ENCODE measurements around the gene SLC33A1. TPM values are rescaled to one million over a fixed set of nuclear protein-coding genes. Genes with fewer than 3 reads are reported as not detected.

The SLC33A1 gene
- total and polyA plus RNA-seq, 2 of the 13 experiments (the other 11 are each of a cell fraction or from before 2014, with no cell fraction given), result 20.0 to 32.1 TPM

- TF ChIP-seq SNAPC2 (CRISPR knock-in tag; IDR thresholded peaks at IDR 0.05) (no peak), HMGXB4 (CRISPR knock-in tag; IDR thresholded peaks at IDR 0.05; ENCODE audit: borderline replicate concordance in 1 of 2, low read depth in 1 of 2) (peak; percentile 93), TFE3 (CRISPR knock-in tag; IDR thresholded peaks at IDR 0.05) (peak; percentile 97), NFATC3 (CRISPR knock-in tag; IDR thresholded peaks at IDR 0.05) (no peak), ZNF674 (CRISPR knock-in tag; IDR thresholded peaks at IDR 0.05; ENCODE audit: low read depth) (peak; percentile 69; the same call in 1 of the 2 replicates), ATF7-NPFF (CRISPR knock-in tag; IDR thresholded peaks at IDR 0.05; ENCODE audit: low read depth) (no peak; the same call in 1 of the 2 replicates), ZNF562 (CRISPR knock-in tag; IDR thresholded peaks at IDR 0.05; ENCODE audit: borderline replicate concordance) (no peak), ZNF83 (CRISPR knock-in tag; IDR thresholded peaks at IDR 0.05; ENCODE audit: borderline replicate concordance) (no peak), ZNF75D (CRISPR knock-in tag; IDR thresholded peaks at IDR 0.05; ENCODE audit: borderline replicate concordance) (no peak), U2AF2 (IDR thresholded peaks at IDR 0.05; ENCODE audit: low read depth, low read length) (no peak), JUND (CRISPR knock-in tag; IDR thresholded peaks at IDR 0.05) (peak; percentile 56; the same call in 1 of the 2 replicates), ZNF782 (CRISPR knock-in tag; IDR thresholded peaks at IDR 0.05; ENCODE audit: borderline replicate concordance) (peak; percentile 87; the same call in 1 of the 2 replicates), ATRX (CRISPR knock-in tag; IDR thresholded peaks at IDR 0.05; ENCODE audit: borderline replicate concordance) (no peak), ZNF343 (CRISPR knock-in tag; IDR thresholded peaks at IDR 0.05) (peak; percentile 78; the same call in 1 of the 2 replicates), ZSCAN5A (CRISPR knock-in tag; IDR thresholded peaks at IDR 0.05; ENCODE audit: borderline replicate concordance) (peak; percentile 87; the same call in 1 of the 2 replicates), ZNF354B (CRISPR knock-in tag; IDR thresholded peaks at IDR 0.05) (no peak), CENPX (CRISPR knock-in tag; IDR thresholded peaks at IDR 0.05) (no peak), SUZ12 (IDR thresholded peaks at IDR 0.05; ENCODE audit: low read depth, low read length) (no peak)
- TF ChIP-seq, protein P1, sequence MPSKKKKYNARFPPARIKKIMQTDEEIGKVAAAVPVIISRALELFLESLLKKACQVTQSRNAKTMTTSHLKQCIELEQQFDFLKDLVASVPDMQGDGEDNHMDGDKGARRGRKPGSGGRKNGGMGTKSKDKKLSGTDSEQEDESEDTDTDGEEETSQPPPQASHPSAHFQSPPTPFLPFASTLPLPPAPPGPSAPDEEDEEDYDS (CRISPR knock-in tag; IDR thresholded peaks at IDR 0.05), result peak; percentile 82
- TF ChIP-seq, protein P2, sequence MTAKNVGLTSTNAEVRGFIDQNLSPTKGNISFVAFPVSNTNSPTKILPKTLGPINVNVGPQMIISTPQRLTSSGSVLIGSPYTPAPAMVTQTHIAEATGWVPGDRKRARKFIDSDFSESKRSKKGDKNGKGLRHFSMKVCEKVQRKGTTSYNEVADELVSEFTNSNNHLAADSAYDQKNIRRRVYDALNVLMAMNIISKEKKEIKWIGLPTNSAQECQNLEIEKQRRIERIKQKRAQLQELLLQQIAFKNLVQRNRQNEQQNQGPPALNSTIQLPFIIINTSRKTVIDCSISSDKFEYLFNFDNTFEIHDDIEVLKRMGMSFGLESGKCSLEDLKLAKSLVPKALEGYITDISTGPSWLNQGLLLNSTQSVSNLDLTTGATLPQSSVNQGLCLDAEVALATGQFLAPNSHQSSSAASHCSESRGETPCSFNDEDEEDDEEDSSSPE (CRISPR knock-in tag; IDR thresholded peaks at IDR 0.05), result peak; percentile 87
- TF ChIP-seq, protein P3, sequence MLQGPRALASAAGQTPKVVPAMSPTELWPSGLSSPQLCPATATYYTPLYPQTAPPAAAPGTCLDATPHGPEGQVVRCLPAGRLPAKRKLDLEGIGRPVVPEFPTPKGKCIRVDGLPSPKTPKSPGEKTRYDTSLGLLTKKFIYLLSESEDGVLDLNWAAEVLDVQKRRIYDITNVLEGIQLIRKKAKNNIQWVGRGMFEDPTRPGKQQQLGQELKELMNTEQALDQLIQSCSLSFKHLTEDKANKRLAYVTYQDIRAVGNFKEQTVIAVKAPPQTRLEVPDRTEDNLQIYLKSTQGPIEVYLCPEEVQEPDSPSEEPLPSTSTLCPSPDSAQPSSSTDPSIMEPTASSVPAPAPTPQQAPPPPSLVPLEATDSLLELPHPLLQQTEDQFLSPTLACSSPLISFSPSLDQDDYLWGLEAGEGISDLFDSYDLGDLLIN (CRISPR knock-in tag; IDR thresholded peaks at IDR 0.05; ENCODE audit: borderline replicate concordance), result no peak
Observed at GRCh38 chr3:155854141-155854940, at the start of gene SLC33A1 (continued).
